Adrenal gland (tissue), 12 donors: ENCODE measurements around the gene NLRC5. TPM values are rescaled to one million over a fixed set of nuclear protein-coding genes. Genes with fewer than 3 reads are reported as not detected.
A peak's percentile ranks its signal among the peaks of the same experiment; 100 is the strongest.

Experiments used
- DNase-seq, 7 donors: peaks; one replicate each; pipeline ENCODE4 v3.0.0-alpha.2; 2019 to 2020
- H3K27ac ChIP-seq, 5 donors: fragments of 200-600 bp; sonication (generic) in 4 of 5; 1 replicate in 3 of 5; 2 replicates in 2 of 5; pipeline versions ENCODE4 v1.5.1 to v1.8.0; 2016 to 2020; ENCODE audit warnings: mild to moderate bottlenecking in 1 of 5
- H3K27me3 ChIP-seq: fragments of 200-600 bp; 2 replicates; pipeline ENCODE4 v1.8.0; 2021
- H3K36me3 ChIP-seq, 2 donors: fragments of 200-600 bp; replicated peaks in 1 of 2; 1 replicate in 1 of 2; 2 replicates in 1 of 2; pipeline versions ENCODE4 v1.5.1 to v1.8.0; 2018 to 2022
- H3K4me1 ChIP-seq, 2 donors: fragments of 200-600 bp; replicated peaks in 1 of 2; 1 replicate in 1 of 2; 2 replicates in 1 of 2; pipeline versions ENCODE4 v1.5.1 to v1.8.0; 2018 to 2021
- H3K4me3 ChIP-seq, 4 donors: fragments of 200-600 bp; sonication (generic) in 3 of 4; one replicate each; pipeline ENCODE4 v1.5.1; 2016 to 2018
- H3K9me3 ChIP-seq, 3 donors: fragments of 200-600 bp; sonication (generic) in 1 of 3; replicated peaks in 1 of 3; 1 replicate in 2 of 3; 2 replicates in 1 of 3; pipeline versions ENCODE4 v1.5.1 to v1.8.0; 2016 to 2021
- POLR2A ChIP-seq, 2 donors: fragments of 450-650 bp; IDR thresholded peaks; one replicate each; pipeline ENCODE4 v1.6.1; 2017; ENCODE audit warnings: antibody characterized with exemption in 2 of 2, mild to moderate bottlenecking in 2 of 2, moderate library complexity in 1 of 2
- WGBS, 4 donors: extraction: QIAGEN DNeasy Blood & Tissue Kit in 2 of 4; methylation state at CpG; one replicate each; pipeline versions ENCODE4 v1.1.5 to v1.1.7; 2013 to 2017; 5-methylcytosine and 5-hydroxymethylcytosine counted together
- intact Hi-C, 2 donors: fragments of 100-400 bp; cut with DNase I; formaldehyde crosslinking; loops; one replicate each; pipeline versions ENCODE4 v1.14.1 to v1.15.0; 2022 to 2023
- polyA plus RNA-seq, 3 donors: library from polyadenylated mRNA; stranded (reverse); fragments of 200-250 nt in 2 of 3; fragments of 350-450 nt in 1 of 3; fragmentation: Illumina TruSeq in 1 of 3; extraction: RNeasy Lipid Tissue Mini Kit (QIAGEN cat#74804) in 1 of 3; gene quantifications; one replicate each; pipeline ENCODE4 v1.2.3, GENCODE V29; 2013 to 2014
- total RNA-seq, 9 donors: library from RNA; depleted of rRNA in 4 of 9; stranded (reverse); fragments of >200 nt in 4 of 9; fragments of 120-200 nt in 1 of 9; fragmentation: NEBNext Ultra II Directional in 1 of 9; extraction: Animal tissue kit (Norgen Biotek cat#: 25700) in 1 of 9; gene quantifications; one replicate each; pipeline versions ENCODE4 v1.1.0 to v1.2.4, GENCODE V29; 2013 to 2023
- TF ChIP-seq, protein P1 (sequence below), 6 experiments: fragments of 450-650 bp in 4 of 6; fragments of 200-600 bp in 2 of 6; sonication (generic) in 1 of 6; IDR thresholded peaks; 1 replicate in 5 of 6; 2 replicates in 1 of 6; pipeline versions ENCODE4 v1.5.1 to v1.8.0; 2016 to 2021; ENCODE audit warnings: antibody characterized with exemption in 6 of 6, mild to moderate bottlenecking in 2 of 6, moderate library complexity in 1 of 6
- donor health status: healthy with polysubstance abuse.
- donor health status: Bipolar disorder and iron deficiency.
- donor health status: DM: yes; HTN: yes; CAD: no.
- donor health status: DM: no; HTN: no; CAD: no.
- donor health status: DM: no; HTN: no; CAD: no.
- donor health status: DM: yes; HTN: yes; CAD: no.

The NLRC5 gene
- total and polyA plus RNA-seq, 12 donors = 6.0 to 89.0 (median 26.6) TPM

DNA sequence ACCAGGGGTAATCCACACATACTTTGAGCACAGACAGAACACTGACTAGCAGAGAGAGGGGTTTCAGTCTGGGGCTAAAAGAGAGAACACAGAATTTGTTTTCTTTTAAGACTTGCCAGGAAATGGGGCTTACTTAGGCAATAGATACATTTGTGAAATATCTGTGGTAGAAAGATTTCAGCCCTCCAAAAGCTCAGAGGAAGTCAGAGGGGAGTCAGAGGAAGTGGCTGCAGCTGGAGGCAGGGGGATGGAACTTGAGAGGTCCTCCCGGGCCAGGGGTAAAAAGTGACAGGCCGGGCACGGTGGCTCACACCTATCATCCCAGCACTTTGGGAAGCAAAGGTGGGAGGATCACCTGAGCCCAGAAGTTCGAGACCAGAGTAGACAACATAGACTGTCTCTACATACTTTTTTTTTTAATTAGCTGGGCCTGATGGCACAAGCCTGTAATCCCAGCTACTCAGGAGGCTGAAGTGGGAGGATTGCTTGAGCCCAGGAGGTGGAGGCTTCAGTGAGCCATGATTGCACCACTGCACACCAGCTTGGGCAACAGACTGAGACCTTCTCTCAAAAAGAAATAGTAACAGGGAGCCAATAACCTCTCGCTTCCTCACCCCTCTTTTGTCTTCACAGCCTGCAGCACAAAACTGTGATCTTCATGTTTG is 49.9 kb downstream of the NLRC5 start:
- intact Hi-C loops = no loop called here
- peak in 1 of 7 donors; percentile 24 for DNase-seq
- peaks cover 0 to 22% of the 10 kb centered on the region in 2 donors for H3K4me1 ChIP-seq
- H3K4me3 ChIP-seq = no peak overlapping the region
- 41 to 65% (median 55%) methylated on average over 5 of the region's 5 CpGs for WGBS, 4 donors
- H3K27ac ChIP-seq = peak overlapping the region in 2 of 5 donors; percentile 40 to 74
- no peak for TF ChIP-seq POLR2A (IDR thresholded peaks at IDR 0.05)
- TF ChIP-seq, protein P1, sequence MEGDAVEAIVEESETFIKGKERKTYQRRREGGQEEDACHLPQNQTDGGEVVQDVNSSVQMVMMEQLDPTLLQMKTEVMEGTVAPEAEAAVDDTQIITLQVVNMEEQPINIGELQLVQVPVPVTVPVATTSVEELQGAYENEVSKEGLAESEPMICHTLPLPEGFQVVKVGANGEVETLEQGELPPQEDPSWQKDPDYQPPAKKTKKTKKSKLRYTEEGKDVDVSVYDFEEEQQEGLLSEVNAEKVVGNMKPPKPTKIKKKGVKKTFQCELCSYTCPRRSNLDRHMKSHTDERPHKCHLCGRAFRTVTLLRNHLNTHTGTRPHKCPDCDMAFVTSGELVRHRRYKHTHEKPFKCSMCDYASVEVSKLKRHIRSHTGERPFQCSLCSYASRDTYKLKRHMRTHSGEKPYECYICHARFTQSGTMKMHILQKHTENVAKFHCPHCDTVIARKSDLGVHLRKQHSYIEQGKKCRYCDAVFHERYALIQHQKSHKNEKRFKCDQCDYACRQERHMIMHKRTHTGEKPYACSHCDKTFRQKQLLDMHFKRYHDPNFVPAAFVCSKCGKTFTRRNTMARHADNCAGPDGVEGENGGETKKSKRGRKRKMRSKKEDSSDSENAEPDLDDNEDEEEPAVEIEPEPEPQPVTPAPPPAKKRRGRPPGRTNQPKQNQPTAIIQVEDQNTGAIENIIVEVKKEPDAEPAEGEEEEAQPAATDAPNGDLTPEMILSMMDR (IDR thresholded peaks at IDR 0.05) = no peak
- H3K27me3 ChIP-seq = no peaks in the 10 kb centered on the region
- no peaks in the 10 kb centered on the region for H3K36me3 ChIP-seq
- H3K9me3 ChIP-seq = no peaks in the 10 kb centered on the region

DNA sequence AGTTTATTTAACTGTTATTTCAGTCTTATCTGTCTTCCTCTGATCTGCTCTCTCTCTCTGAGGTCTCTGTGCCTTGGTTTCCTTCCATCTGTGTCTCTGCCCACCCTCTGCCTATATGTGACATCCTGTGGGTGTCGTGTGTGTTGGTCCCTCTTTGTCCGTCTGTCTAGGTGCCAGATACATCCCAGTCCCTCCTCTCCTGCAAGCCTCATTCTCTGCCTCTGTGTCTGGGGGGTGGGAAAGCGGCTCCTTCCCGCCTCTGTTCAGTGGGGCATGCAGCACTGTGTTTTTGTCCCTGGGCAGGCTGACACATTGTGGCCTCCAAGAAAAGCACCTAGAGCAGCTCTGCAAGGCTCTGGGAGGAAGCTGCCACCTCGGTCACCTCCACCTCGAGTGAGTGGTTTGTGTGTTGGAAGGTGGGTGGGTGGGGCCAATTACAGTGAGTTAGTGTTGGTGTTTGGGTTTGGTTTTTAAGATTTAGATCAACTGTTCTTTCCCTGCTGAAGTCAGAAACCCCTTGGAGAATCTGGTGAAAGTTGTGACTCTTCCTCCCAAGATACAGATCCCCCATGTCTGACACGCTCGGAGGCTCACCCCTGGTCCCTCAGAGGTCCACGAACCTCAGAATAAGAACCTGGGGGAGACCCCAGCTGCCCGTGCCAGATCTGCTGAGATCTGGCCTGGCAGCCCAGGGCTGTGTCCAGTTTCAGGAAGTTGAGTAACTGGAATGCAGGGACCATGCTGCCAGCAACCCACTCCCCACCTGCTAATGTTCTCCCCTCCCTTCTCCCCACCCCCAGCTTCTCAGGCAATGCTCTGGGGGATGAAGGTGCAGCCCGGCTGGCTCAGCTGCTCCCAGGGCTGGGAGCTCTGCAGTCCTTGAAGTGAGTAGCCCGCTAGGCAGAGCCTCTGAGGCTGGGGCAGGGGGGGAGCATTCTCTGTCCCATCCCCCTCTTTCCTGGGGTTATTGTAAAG is 52.1 kb downstream of the NLRC5 start:
- WGBS, 4 donors = 83 to 89% (median 84%) methylated on average over 10 to 12 of the region's 12 CpGs
- DNase-seq = no peak
- Histone ChIP-seq H3K4me3 (no peak overlapping the region), H3K36me3 (no peaks in the 10 kb centered on the region), H3K4me1 (peaks cover 0 to 22% of the 10 kb centered on the region in 2 donors), H3K27ac (peak overlapping the region in 1 of 5 donors; percentile 4), H3K9me3 (no peaks in the 10 kb centered on the region), H3K27me3 (no peaks in the 10 kb centered on the region)
- intact Hi-C loops = loop anchor here in 1 of 2 donors (10.0 kb wide), 1 partner anchor 177 kb away; the partner anchor contains the start of gene SLC12A3
- TF ChIP-seq, protein P1 (IDR thresholded peaks at IDR 0.05) = no peak
- TF ChIP-seq POLR2A (IDR thresholded peaks at IDR 0.05) = no peak

DNA sequence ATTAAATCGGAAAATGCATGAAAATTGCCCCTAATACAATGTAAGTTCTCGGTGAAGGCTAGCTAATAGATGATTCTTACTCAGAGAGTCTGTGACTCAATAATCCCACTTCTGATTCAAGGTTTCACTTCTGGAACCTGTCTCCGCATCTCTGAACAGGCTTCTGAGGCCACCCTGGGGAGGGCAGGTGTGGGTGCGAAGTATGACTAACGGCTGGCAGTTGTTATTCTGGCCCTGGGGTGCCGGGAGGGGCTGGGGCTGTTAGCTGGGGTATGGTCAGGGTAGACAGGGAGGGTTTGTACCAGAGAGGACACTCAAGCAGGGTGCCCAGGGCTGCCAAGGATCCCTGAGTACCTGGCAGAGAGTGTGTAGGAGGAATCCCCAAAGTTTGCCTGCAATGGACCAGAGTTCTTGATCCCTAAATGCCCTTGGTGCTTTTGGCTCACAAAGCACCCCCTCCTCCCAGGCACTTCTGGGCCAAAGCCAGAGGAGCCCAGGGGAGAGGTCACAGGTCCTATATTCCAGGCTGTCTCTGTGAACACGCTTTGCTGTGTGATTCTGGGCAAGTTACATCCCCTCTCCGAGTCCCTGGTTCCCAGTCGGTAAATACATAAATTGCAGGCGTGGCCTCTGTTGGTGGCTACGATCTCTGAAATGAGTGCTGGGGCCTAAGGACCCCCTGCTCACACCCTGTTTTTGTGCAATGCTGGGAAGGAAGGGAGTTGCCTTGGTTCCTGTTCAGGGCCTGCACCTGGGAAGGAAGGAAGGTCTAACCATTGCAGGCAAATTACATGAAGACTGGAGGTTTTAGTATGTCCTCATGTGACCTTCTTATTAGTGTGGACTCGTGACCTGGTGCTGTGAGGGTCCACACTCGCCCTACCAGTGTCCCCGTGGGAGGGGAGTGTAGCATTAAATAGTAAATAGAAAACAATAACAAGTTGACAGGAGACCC is 53.1 kb downstream of the NLRC5 start:
- Histone ChIP-seq H3K27ac (peak overlapping the region in 1 of 5 donors; percentile 4), H3K36me3 (peaks cover 0 to 1% of the 10 kb centered on the region in 2 donors), H3K4me3 (no peak overlapping the region), H3K27me3 (no peaks in the 10 kb centered on the region), H3K9me3 (no peaks in the 10 kb centered on the region), H3K4me1 (peaks cover 0 to 22% of the 10 kb centered on the region in 2 donors)
- 65 to 79% (median 70%) methylated on average over 11 to 14 of the region's 14 CpGs for WGBS, 4 donors
- TF ChIP-seq POLR2A (IDR thresholded peaks at IDR 0.05) = no peak
- TF ChIP-seq, protein P1 (IDR thresholded peaks at IDR 0.05) = peak in 1 of 6 experiments; percentile 2
- DNase-seq = peak in 3 of 7 donors; percentile 32 to 73 (median 57)
- intact Hi-C loops = loop anchor here in 1 of 2 donors (10.0 kb wide), 1 partner anchor 178 kb away; the partner anchor contains the start of gene SLC12A3
